WERI-Rb-1 (cell line): ENCODE data around the gene SLC39A10.
"Not testable (repeated sequence)": the region's sequence is repeated elsewhere in the genome, so short reads cannot be mapped to it uniquely, and the experiment has no call there.

Experiments used
- DNase-seq: peaks from one replicate; pipeline ENCODE4 v3.0.0-alpha.2; 2020
- H3K27ac ChIP-seq: fragments of 250-450 bp; sonication (Bioruptor Pico); 2 replicates; pipeline ENCODE4 v1.5.1; 2020; ENCODE audit warnings: mild to moderate bottlenecking, moderate library complexity
- H3K27me3 ChIP-seq: fragments of 250-450 bp; sonication (Bioruptor Pico); 2 replicates; pipeline ENCODE4 v1.5.1; 2021; ENCODE audit warnings: mild to moderate bottlenecking, low read depth, moderate library complexity; ENCODE audit not compliant: insufficient read depth, severe bottlenecking
- H3K36me3 ChIP-seq: fragments of 250-450 bp; sonication (Bioruptor Pico); 2 replicates; pipeline ENCODE4 v1.5.1; 2020; ENCODE audit warnings: mild to moderate bottlenecking, moderate library complexity
- H3K4me3 ChIP-seq: 2 replicates; pipeline ENCODE4 v1.5.1; 2011; ENCODE audit warnings: low read depth, mild to moderate bottlenecking, control low read depth, low read length
- H3K9me3 ChIP-seq: fragments of 250-450 bp; sonication (Bioruptor Pico); 2 replicates; pipeline ENCODE4 v1.5.1; 2021; ENCODE audit warnings: mild to moderate bottlenecking, moderate library complexity; ENCODE audit not compliant: severe bottlenecking
- CTCF ChIP-seq: IDR thresholded peaks from 2 replicates; pipeline ENCODE4 v1.5.1; 2011; ENCODE audit warnings: low read depth, mild to moderate bottlenecking, control low read depth, inconsistent platforms, low read length

Gene SLC39A10

GRCh38 chr2:195663007-195663406 is 6.0 kb downstream of the SLC39A10 start:
- Histone ChIP-seq H3K27me3 (no peaks in the 10 kb centered on the region), H3K36me3 (no peaks in the 10 kb centered on the region), H3K9me3 (no peaks in the 10 kb centered on the region), H3K27ac (no peak overlapping the region), H3K4me3 (no peak overlapping the region)
- no peak for DNase-seq
- no peak for TF ChIP-seq CTCF

GRCh38 chr2:195664528-195664927 is 7.5 kb downstream of the SLC39A10 start:
- Histone ChIP-seq H3K36me3 (no peaks in the 10 kb centered on the region), H3K27ac (no peak overlapping the region), H3K27me3 (no peaks in the 10 kb centered on the region), H3K9me3 (no peaks in the 10 kb centered on the region), H3K4me3 (no peak overlapping the region)
- TF ChIP-seq CTCF: no peak
- no peak for DNase-seq

GRCh38 chr2:195665153-195665552 is 8.1 kb downstream of the SLC39A10 start:
- not testable (repeated sequence) for H3K27me3 ChIP-seq, H3K27ac ChIP-seq, DNase-seq, H3K9me3 ChIP-seq, H3K36me3 ChIP-seq, H3K4me3 ChIP-seq

DNA sequence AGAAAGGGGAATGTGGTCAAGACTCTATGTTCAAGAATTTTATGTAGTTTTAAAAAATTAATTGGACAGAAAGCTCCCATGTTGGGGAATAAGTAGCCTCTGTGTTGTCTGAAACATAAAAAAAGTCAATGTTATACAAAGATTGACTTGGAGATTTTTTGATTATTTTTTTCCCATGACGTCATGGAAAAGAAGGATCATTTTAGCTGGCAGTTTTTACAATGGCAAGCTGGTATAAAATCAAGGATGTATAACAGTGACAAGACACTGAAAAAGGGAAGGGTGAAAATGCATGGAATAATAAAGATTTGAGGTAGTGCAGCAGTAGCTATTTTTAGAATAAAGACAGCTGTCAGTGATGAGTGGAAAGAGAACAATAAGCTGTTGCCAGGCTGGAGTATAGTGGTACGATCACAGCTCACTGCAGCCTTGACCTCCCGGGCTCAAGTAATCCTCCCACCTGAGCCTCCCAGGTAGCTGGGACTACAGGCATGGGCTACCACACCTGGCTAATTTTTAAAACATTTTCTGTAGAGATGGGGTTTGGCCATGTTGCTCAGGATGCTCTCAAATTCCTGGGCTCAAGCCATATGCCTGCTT is 9.2 kb downstream of the SLC39A10 start:
- H3K9me3 ChIP-seq: no peaks in the 10 kb centered on the region
- no peak overlapping the region for H3K4me3 ChIP-seq
- H3K27me3 ChIP-seq: no peaks in the 10 kb centered on the region
- H3K27ac ChIP-seq: no peak overlapping the region
- no peak for DNase-seq
- H3K36me3 ChIP-seq: no peaks in the 10 kb centered on the region
- TF ChIP-seq CTCF: no peak

DNA sequence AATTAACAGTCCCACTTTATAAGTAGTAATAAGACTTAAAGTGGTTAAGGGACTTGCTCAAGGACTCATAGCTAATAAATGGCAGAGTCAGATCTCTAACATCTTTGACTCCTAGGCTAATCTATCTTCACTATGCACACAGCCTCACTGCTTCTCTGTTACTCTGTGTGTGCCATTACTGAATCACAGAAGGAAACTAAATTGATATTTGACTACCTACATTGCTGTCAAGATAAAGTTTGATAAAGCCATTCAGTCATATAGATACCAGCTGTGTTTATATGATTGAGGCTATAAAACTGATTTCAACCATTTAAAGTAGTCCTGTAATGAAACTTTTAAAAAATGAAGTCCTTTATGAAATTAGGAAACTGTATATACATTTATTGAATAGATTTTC is 10.9 kb downstream of the SLC39A10 start:
- no peak for TF ChIP-seq CTCF
- H3K36me3 ChIP-seq: no peaks in the 10 kb centered on the region
- no peaks in the 10 kb centered on the region for H3K9me3 ChIP-seq
- no peaks in the 10 kb centered on the region for H3K27me3 ChIP-seq
- DNase-seq: no peak
- no peak overlapping the region for H3K27ac ChIP-seq
- no peak overlapping the region for H3K4me3 ChIP-seq

DNA sequence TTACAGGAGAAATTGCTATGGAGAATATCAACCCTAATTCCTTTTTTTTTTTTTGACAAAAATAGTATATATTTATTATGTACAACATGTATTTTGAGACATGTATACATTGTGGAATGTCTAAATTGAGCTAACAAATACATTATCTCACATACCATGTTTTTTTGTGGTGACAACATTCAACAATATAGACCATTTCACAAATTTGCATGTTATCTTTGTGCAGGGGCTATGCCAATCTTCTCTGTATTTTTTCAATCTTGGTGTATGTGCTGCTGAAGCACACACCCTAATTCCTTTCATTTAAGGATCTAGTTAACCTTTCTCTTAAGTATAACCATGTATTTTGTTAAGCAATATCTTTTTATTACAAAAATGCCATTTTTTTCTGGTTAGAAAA is 13.2 kb downstream of the SLC39A10 start:
- DNase-seq: no peak
- Histone ChIP-seq H3K27me3 (no peaks in the 10 kb centered on the region), H3K4me3 (no peak overlapping the region), H3K9me3 (no peaks in the 10 kb centered on the region), H3K36me3 (no peaks in the 10 kb centered on the region), H3K27ac (no peak overlapping the region)
- no peak for TF ChIP-seq CTCF
